SU-DHL-6 (cell line): ENCODE results near the gene KANK2.

Source experiments
- H2AFZ ChIP-seq: fragments of 200-600 bp; sonication (generic); 2 replicates; pipeline ENCODE4 v1.6.1; 2014; ENCODE audit warnings: low read depth, mild to moderate bottlenecking, moderate library complexity, mixed read lengths, antibody characterized with exemption, low read length; ENCODE audit not compliant: severe bottlenecking
- H3F3A ChIP-seq: fragments of 200-600 bp; shearing (Covaris generic); 2 replicates; pipeline ENCODE4 v1.6.0; 2016; ENCODE audit warnings: antibody characterized with exemption, mild to moderate bottlenecking; ENCODE audit not compliant: insufficient read depth
- H3K27ac ChIP-seq: fragments of 200-600 bp; sonication (generic); 2 replicates; pipeline ENCODE4 v1.5.1; 2016; ENCODE audit warnings: low read depth, mild to moderate bottlenecking, low read length, moderate library complexity, mixed read lengths
- H3K27me3 ChIP-seq: fragments of 200-600 bp; sonication (generic), shearing (Covaris generic); 2 replicates; pipeline ENCODE4 v1.6.0; 2014; ENCODE audit warnings: mild to moderate bottlenecking, low read length
- H3K36me3 ChIP-seq: fragments of 200-600 bp; sonication (generic); 2 replicates; pipeline ENCODE4 v1.6.1; 2014; ENCODE audit warnings: mild to moderate bottlenecking, low read length, mixed read lengths
- H3K4me2 ChIP-seq: fragments of 300-600, 200-600 bp; shearing (Covaris generic), sonication (generic); 2 replicates; pipeline ENCODE4 v1.6.0; 2014; ENCODE audit warnings: low read length, low read depth, mild to moderate bottlenecking; ENCODE audit not compliant: poor library complexity, severe bottlenecking
- H3K4me3 ChIP-seq: fragments of 200-600 bp; sonication (generic); 2 replicates; pipeline ENCODE4 v1.5.1; 2014; ENCODE audit warnings: antibody characterized with exemption, low read length, mild to moderate bottlenecking, mixed read lengths; ENCODE audit not compliant: insufficient read depth, poor library complexity, severe bottlenecking
- H3K79me2 ChIP-seq: fragments of 200-600 bp; sonication (generic); 2 replicates; pipeline ENCODE4 v1.6.1; 2014; ENCODE audit warnings: mild to moderate bottlenecking, low read length, moderate library complexity; ENCODE audit not compliant: insufficient read depth
- H3K9ac ChIP-seq: fragments of 200-600 bp; sonication (generic); 2 replicates; pipeline ENCODE4 v1.7.0; 2014; ENCODE audit warnings: mild to moderate bottlenecking, low read length
- H3K9me2 ChIP-seq: fragments of 200-600 bp; sonication (generic); replicated peaks from 2 replicates; pipeline ENCODE4 v1.6.1; 2014; ENCODE audit warnings: low read length; ENCODE audit not compliant: insufficient read depth
- H3K9me3 ChIP-seq: fragments of 200-600 bp; sonication (generic); 2 replicates; pipeline ENCODE4 v1.6.1; 2014; ENCODE audit warnings: low read length, mixed read lengths; ENCODE audit not compliant: insufficient read depth
- H4K20me1 ChIP-seq: fragments of 200-600 bp; sonication (generic); 2 replicates; pipeline ENCODE4 v1.6.1; 2014; ENCODE audit warnings: low read depth, mild to moderate bottlenecking, antibody characterized with exemption, low read length, moderate library complexity, mixed read lengths
- EZH2phosphoT487 ChIP-seq: fragments of 200-600 bp; sonication (generic), shearing (Covaris generic); conservative IDR thresholded peaks from 2 replicates; pipeline ENCODE4 v1.6.1; 2018; ENCODE audit warnings: mild to moderate bottlenecking, antibody characterized with exemption, low read length, moderate library complexity, mixed read lengths
- TF ChIP-seq, protein P1 (sequence below): fragments of 200-600 bp; sonication (generic); IDR thresholded peaks from one replicate; pipeline ENCODE4 v1.5.1; 2017; ENCODE audit warnings: antibody characterized with exemption, mild to moderate bottlenecking, low read length, moderate library complexity; ENCODE audit not compliant: insufficient read depth, poor library complexity, severe bottlenecking

The KANK2 gene

DNA sequence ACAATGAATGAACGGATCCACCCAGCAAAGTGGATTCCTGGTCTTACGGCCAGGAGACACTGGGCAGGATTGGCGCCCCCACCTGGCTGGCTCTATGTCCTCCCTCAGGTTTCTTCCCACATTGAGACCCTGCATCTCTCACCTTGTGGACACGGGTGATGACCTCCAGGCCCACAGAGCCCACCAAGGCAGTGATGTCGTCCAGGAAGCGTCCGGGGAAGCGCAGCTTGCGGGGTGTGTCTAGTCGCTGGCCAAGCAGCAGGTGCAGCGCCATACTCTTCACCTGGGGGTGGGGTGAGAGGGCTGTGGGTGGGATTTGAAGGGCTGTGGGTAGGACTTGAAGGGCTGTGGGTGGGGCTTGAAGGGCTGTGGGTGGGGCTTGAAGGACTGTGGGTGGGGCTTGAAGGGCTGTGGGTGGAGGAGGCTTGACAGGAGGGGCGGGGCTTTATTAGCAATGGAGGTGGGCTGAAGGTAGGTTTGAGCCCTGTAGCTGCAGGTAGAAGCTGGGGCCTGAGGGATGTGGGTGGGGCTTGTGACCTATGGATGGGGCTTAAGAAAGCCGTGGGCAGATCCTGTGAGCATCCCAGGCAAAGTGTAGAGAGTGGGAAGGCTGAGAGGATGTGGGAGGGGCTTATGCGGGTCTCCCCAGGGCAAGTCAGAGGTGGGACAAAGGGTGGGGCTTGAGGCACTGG is 30.0 kb upstream of the KANK2 start:
- Histone ChIP-seq H3F3A (no peaks in the 10 kb centered on the region), H3K4me3 (no peak overlapping the region), H3K27me3 (no peaks in the 10 kb centered on the region), H3K9me2 (no peaks in the 10 kb centered on the region), H2AFZ (no peak overlapping the region), H3K79me2 (no peaks in the 10 kb centered on the region), H3K36me3 (no peaks in the 10 kb centered on the region), H3K9me3 (no peaks in the 10 kb centered on the region), H3K27ac (no peak overlapping the region), H4K20me1 (no peaks in the 10 kb centered on the region), H3K9ac (no peak overlapping the region), H3K4me2 (no peak overlapping the region)
- no peak for TF ChIP-seq EZH2phosphoT487
- TF ChIP-seq, protein P1, sequence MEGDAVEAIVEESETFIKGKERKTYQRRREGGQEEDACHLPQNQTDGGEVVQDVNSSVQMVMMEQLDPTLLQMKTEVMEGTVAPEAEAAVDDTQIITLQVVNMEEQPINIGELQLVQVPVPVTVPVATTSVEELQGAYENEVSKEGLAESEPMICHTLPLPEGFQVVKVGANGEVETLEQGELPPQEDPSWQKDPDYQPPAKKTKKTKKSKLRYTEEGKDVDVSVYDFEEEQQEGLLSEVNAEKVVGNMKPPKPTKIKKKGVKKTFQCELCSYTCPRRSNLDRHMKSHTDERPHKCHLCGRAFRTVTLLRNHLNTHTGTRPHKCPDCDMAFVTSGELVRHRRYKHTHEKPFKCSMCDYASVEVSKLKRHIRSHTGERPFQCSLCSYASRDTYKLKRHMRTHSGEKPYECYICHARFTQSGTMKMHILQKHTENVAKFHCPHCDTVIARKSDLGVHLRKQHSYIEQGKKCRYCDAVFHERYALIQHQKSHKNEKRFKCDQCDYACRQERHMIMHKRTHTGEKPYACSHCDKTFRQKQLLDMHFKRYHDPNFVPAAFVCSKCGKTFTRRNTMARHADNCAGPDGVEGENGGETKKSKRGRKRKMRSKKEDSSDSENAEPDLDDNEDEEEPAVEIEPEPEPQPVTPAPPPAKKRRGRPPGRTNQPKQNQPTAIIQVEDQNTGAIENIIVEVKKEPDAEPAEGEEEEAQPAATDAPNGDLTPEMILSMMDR: peak; percentile 41

DNA sequence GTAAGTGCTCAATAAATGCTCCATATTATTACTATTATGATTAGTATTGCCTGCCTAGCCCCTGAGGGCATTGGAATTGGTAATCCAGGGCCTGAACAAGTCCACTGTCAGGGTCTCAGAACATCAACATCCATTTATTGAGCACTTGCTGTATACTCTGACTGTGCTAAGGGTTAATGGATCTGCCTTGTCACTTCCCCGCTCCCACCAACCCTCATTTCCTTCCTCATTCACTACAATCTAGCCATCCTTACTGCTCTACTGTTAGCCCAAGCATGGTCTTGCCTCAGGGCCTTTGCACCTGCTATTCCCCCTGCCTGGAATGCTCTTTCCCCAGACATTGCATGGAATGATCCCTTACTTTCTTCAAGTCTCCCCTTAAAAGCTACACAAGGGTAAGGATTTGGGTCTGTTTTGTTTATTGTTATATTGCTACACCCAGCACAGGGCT is 29.4 kb upstream of the KANK2 start:
- no peaks in the 10 kb centered on the region for H3K79me2 ChIP-seq

DNA sequence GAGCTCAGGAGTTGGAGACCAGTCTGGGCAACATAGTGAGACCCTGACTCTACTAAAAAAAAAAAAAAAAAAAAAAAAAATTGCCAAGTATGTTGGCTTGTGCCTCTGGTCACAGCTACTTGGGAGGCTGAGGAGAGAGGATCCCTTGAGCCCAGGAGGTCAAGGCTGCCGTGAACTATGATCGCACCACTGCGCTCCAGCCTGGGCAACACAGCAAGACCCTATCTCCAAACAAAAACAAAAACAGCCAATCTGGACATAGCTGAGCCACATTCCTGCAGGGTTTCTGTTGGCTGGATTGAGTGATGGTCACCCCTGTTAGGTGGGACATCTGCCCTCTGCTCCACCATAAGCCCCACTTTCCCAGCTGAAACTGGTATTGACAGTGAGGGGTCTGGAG is 28.5 kb upstream of the KANK2 start:
- no peak overlapping the region for H3K9ac ChIP-seq
- no peaks in the 10 kb centered on the region for H3K36me3 ChIP-seq
- no peaks in the 10 kb centered on the region for H3F3A ChIP-seq
- no peak overlapping the region for H3K27ac ChIP-seq
- H3K9me3 ChIP-seq: no peaks in the 10 kb centered on the region
- no peaks in the 10 kb centered on the region for H3K9me2 ChIP-seq
- no peak overlapping the region for H2AFZ ChIP-seq
- H3K4me3 ChIP-seq: no peak overlapping the region
- no peaks in the 10 kb centered on the region for H4K20me1 ChIP-seq
- TF ChIP-seq, protein P1: no peak
- no peak for TF ChIP-seq EZH2phosphoT487
- H3K4me2 ChIP-seq: no peak overlapping the region
- H3K27me3 ChIP-seq: no peaks in the 10 kb centered on the region
- H3K79me2 ChIP-seq: no peaks in the 10 kb centered on the region

More for the DNA sequence above, 29.4 kb upstream of the KANK2 start:
- Histone ChIP-seq H3K36me3 (no peaks in the 10 kb centered on the region), H3F3A (no peaks in the 10 kb centered on the region), H3K9me3 (no peaks in the 10 kb centered on the region), H3K9ac (no peak overlapping the region), H3K4me3 (no peak overlapping the region), H4K20me1 (no peaks in the 10 kb centered on the region), H3K27ac (no peak overlapping the region), H3K27me3 (no peaks in the 10 kb centered on the region), H2AFZ (no peak overlapping the region), H3K9me2 (no peaks in the 10 kb centered on the region), H3K4me2 (no peak overlapping the region)
- TF ChIP-seq, protein P1: no peak
- no peak for TF ChIP-seq EZH2phosphoT487
